ENCODE results near the gene RPL36AL. TPM values are rescaled to one million over a fixed set of nuclear protein-coding genes. Genes with fewer than 3 reads are reported as not detected.
"Not testable (repeated sequence)": the region's sequence is repeated elsewhere in the genome, so short reads cannot be mapped to it uniquely, and the experiment has no call there.

The RPL36AL gene
- total and polyA plus RNA-seq, 2 experiments from 2014 or later: 122 to 723 TPM

- H3K4me1 ChIP-seq (ENCODE audit: insufficient read depth); H3K36me3 Mint-ChIP-seq (ENCODE audit: low read depth); H3K9me3 Mint-ChIP-seq; H3K9me2 ChIP-seq (ENCODE audit: insufficient read depth); H3K27ac Mint-ChIP-seq; H3K79me2 ChIP-seq (replicated peaks; ENCODE audit: insufficient read depth); H3F3A ChIP-seq (replicated peaks; ENCODE audit: low read depth); H3K4me1 Mint-ChIP-seq; H2AFZ ChIP-seq; DNase-seq (ENCODE audit: low spot score); H3K4me2 ChIP-seq; H4K20me1 ChIP-seq (replicated peaks; ENCODE audit: insufficient read depth); H3K27ac ChIP-seq (ENCODE audit: low read depth); ATAC-seq; H3K27me3 ChIP-seq (ENCODE audit: insufficient read depth); H3K27me3 Mint-ChIP-seq (ENCODE audit: insufficient read depth, low read depth, poor library complexity); H3K4me3 Mint-ChIP-seq; H3K36me3 ChIP-seq (ENCODE audit: insufficient read depth); H3K4me3 ChIP-seq: not testable (repeated sequence)
Observed at GRCh38 chr14:49657500-49657899, 37.1 kb upstream of the RPL36AL start.

GRCh38 chr14:49654511-49654910, 34.1 kb upstream of the RPL36AL start:
- Histone ChIP-seq H2AFZ (no peak overlapping the region), H3K36me3 (ENCODE audit: insufficient read depth) (peaks cover 11% of the 10 kb centered on the region), H3F3A (replicated peaks; ENCODE audit: low read depth) (no peaks in the 10 kb centered on the region), H3K27ac (ENCODE audit: low read depth) (no peak overlapping the region), H3K9me2 (ENCODE audit: insufficient read depth) (no peaks in the 10 kb centered on the region), H3K79me2 (replicated peaks; ENCODE audit: insufficient read depth) (no peaks in the 10 kb centered on the region), H3K27me3 (ENCODE audit: insufficient read depth) (no peaks in the 10 kb centered on the region), H4K20me1 (replicated peaks; ENCODE audit: insufficient read depth) (peaks cover 8% of the 10 kb centered on the region; the same call in 1 of the 2 replicates), H3K4me1 (ENCODE audit: insufficient read depth) (no peaks in the 10 kb centered on the region), H3K4me2 (no peak overlapping the region), H3K4me3 (no peak overlapping the region)
- Mint-ChIP-seq H3K9me3 (no peaks in the 10 kb centered on the region), H3K27ac (no peak overlapping the region), H3K4me1 (no peaks in the 10 kb centered on the region), H3K36me3 (ENCODE audit: low read depth) (peaks cover 17% of the 10 kb centered on the region), H3K27me3 (ENCODE audit: insufficient read depth, low read depth, poor library complexity) (peaks cover 3% of the 10 kb centered on the region), H3K4me3 (no peak overlapping the region)
- DNase-seq (ENCODE audit: low spot score): no peak
- ATAC-seq: no peak
- TF ChIP-seq NANOG (IDR thresholded peaks at IDR 0.05; ENCODE audit: borderline replicate concordance): no peak
- no peak for TF ChIP-seq POLR2AphosphoS5 (IDR thresholded peaks at IDR 0.05; ENCODE audit: low read depth)
- no peak for TF ChIP-seq CTCF (conservative IDR thresholded peaks at IDR 0.05; ENCODE audit: low read depth in 2 of 2)
- no peak for TF ChIP-seq ZNF114 (CRISPR knock-in tag; IDR thresholded peaks at IDR 0.05)
- TF ChIP-seq STAT1 (IDR thresholded peaks at IDR 0.05; ENCODE audit: unreplicated experiment): no peak
- TF ChIP-seq EZH2 (IDR thresholded peaks at IDR 0.05; ENCODE audit: low read depth, unreplicated experiment): no peak
- TF ChIP-seq REST (IDR thresholded peaks at IDR 0.05; ENCODE audit: unreplicated experiment): no peak
- TF ChIP-seq JUNB (IDR thresholded peaks at IDR 0.05; ENCODE audit: unreplicated experiment): no peak
- no peak for TF ChIP-seq CREB1 (CRISPR knock-in tag; IDR thresholded peaks at IDR 0.05; ENCODE audit: low read depth)
- TF ChIP-seq ZNF331 (CRISPR knock-in tag; IDR thresholded peaks at IDR 0.05; ENCODE audit: low read depth): no peak
- no peak for TF ChIP-seq ZNF462 (CRISPR knock-in tag; IDR thresholded peaks at IDR 0.05)

Measured in GM23338 (cell line).